AG10803 (cell line): Measurements from ENCODE around the gene TMEM61.
"Not testable (repeated sequence)": the region's sequence is repeated elsewhere in the genome, so short reads cannot be mapped to it uniquely, and the experiment has no call there.

ENCODE experiments used
- DNase-seq: peaks from one replicate; pipeline ENCODE4 v3.0.0; 2010; ENCODE audit warnings: low read depth
- H3K4me3 ChIP-seq: 2 replicates; pipeline ENCODE4 v1.5.1; 2011; ENCODE audit warnings: mild to moderate bottlenecking, low read length, control low read depth
- CTCF ChIP-seq: conservative IDR thresholded peaks from 2 replicates; pipeline ENCODE4 v1.5.1; 2011; ENCODE audit warnings: mild to moderate bottlenecking, low read length, control low read depth, inconsistent platforms

Gene TMEM61

GRCh38 chr1:54959241-54959640 lies 21.2 kb upstream of the TMEM61 start:
- no peak for DNase-seq
- H3K4me3 ChIP-seq: no peak overlapping the region
- TF ChIP-seq CTCF: no peak

DNA sequence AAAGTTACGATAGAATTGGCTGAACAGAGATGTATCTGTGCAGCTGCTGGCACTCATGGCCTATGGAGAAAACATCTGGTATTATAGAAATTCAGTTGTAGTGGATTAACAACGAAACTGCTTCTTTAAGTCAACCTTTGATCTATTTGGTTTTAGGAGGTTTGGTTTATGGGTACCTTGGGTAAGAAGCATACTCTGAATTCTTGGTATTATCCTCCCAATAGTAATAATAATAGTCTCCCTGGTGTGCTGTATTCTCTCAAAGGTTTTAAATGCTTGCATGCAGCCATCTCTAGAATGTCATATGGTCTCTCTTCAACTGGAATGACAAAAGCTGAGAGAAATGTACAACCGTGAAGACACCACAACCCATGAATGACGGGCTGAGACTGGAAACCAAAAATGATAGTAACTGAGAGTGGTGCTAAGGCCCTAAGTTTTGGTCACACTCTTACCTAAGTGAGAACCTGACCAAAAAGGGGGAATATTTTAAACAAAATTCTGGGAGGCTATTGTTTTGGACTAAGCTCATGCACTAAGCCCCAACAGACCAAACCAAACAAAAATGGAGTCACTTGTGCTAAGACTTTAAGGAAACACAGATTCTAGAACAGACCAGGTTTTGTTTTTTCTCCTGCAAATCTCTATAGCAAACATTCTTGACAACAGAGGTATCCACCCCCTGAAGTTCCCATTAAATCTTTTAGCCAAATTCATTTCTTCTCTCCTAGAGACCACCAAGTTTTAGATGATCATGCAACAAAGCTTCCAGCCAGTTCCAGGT lies 17.6 kb upstream of the TMEM61 start:
- no peak for DNase-seq
- H3K4me3 ChIP-seq: no peak overlapping the region
- TF ChIP-seq CTCF: no peak

DNA sequence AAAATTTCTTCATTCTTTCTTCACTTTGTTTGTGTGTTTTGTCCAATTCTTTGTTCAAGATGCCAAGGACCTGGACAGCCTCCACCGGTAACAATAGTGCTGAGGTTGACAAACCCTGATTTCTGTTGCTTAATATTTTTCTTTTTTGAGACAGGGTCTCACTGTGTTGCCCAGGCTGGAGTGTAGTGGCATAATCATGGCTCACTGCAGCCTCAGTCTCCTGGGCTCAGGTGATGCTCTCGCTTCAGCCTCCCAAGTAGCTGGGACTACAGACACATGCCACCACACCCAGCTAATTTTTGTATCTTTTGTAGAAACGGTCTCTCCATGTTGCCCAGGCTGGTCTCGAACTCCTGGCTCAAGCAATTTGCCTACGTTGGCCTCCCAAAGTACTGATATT lies 16.6 kb upstream of the TMEM61 start:
- H3K4me3 ChIP-seq, DNase-seq: not testable (repeated sequence)

DNA sequence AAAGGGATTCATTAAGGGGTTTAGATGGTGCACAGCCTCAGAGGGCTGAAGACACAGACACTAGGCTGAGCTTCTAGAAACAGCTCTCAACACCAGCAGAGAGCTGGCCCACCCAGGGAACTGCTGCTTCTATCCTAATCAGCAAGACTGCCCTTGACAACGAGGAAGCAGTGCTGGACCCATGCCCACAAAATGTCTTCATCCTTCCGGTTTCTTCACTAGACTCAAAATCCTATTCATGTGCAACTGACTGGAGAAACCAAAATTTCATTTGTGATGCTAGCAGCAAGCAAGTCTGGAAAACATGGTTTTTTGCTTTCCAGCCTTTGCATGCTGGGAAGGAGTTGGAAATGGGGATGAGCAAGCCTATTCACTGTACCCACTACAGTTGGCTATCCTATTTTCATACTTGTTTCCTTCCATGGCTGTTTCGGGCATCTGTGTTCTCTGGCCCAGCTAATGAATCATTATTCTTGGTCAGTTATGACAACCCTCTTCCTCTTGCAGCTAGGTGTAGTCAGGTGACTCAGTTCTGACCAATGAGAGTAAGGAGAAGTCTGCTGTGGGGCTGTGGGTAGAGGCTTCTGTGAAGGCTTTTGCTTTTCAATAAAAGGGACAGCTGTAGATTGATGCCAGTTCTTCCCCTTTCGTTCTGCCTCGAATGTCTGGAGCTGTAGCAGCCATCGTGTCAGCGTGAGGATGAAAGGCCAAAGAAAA lies 14.6 kb upstream of the TMEM61 start:
- DNase-seq: peak; percentile 69
- H3K4me3 ChIP-seq: no peak overlapping the region
- TF ChIP-seq CTCF: no peak

DNA sequence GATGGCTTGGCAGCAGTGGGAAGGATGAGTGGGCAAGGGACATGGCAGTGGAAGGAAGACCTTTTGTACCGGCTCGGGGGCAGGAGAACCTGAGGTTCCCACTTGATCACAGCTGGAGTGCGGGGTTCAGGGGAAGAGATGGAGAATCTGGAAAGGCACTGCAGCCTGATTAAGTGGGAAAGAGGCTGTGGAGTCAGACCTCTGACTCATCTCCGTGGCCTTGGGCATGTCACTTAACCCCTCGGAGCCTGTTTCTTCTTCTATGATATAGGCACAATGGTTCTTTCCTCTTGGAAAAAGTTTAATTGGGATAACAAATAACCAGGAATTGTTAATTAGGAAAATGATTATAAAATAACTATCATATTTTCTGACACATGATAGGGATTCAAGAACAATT lies 13.1 kb upstream of the TMEM61 start:
- DNase-seq: no peak
- no peak for TF ChIP-seq CTCF
- H3K4me3 ChIP-seq: no peak overlapping the region

- TF ChIP-seq CTCF: no peak
- H3K4me3 ChIP-seq: no peak overlapping the region
- peak; percentile 45 for DNase-seq
These were observed 11.9 kb upstream of the TMEM61 start for GRCh38 chr1:54968551-54968950.

GRCh38 chr1:54969879-54970278 lies 10.5 kb upstream of the TMEM61 start:
- no peak for TF ChIP-seq CTCF
- DNase-seq: no peak
- no peak overlapping the region for H3K4me3 ChIP-seq
